Measurements from ENCODE around the gene MCF2L2. TPM values are rescaled to one million over a fixed set of nuclear protein-coding genes. Genes with fewer than 3 reads are reported as not detected.
"Not testable (repeated sequence)": the region's sequence is repeated elsewhere in the genome, so short reads cannot be mapped to it uniquely, and the experiment has no call there.

Gene MCF2L2
- total and polyA plus RNA-seq, 2 donors (not counting 1 experiment from before 2014, with no cell fraction given) = 0.03 to 1.6 TPM

DNA sequence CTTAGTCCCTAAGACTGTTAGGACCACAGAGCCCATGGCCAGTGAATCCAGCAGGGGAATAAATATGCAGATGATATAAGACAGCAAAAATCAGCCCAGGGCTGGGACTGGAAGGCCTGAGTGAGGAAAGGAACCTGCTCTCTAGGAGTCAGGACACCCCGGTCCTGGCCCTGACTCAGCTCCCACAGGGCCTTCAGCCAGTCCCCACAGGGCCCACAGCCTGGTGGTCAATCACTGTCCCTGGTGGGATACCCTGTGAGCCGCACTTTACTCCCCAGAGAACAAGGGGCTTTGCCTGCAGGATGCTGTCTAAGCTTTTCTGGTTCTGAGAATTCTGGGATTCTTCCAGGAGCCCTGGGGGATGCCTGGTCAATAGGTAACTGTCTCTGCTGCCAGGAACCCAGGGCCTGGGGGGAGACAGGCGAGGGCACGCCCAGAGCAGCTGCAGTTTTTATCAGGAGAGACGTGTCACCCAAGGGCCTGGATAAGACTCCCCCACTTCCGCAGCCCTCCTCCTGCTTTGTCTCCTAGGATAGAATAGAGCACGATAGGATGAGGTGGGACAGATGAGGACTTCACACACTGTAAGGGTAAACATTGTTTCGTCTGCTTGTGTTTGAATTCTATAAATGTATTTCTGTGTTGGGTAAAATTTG lies 49.5 kb upstream of the MCF2L2 start:
- CTCF ChIA-PET = interaction anchor here (0.6 to 2.7 kb wide), 3 partner anchors 8 to 82 kb away, joined by 3 to 19 read pairs (median 3); no protein-coding TSS in a partner anchor
- no peaks in the 10 kb centered on the region for H3K27me3 ChIP-seq (replicated peaks in 1 of 4; ENCODE audit: control extremely low read depth in 1 of 4, control insufficient read depth in 3 of 4, insufficient read depth in 4 of 4, low read length in 3 of 4)
- no peaks in the 10 kb centered on the region for H3K79me2 ChIP-seq (ENCODE audit: control insufficient read depth, insufficient read depth, low read length)
- POLR2A ChIA-PET = no interaction called here
- DNase-seq (no peak), ATAC-seq (ENCODE audit: low read depth) (no peak)
- no peak overlapping the region for H3K4me3 ChIP-seq (ENCODE audit: control extremely low read depth in 1 of 5, extremely low read depth in 1 of 5, insufficient read depth in 1 of 5, low read depth in 2 of 5, low read length in 4 of 5)
- no peaks in the 10 kb centered on the region for H3K27me3 Mint-ChIP-seq
- H2AFZ ChIP-seq (ENCODE audit: insufficient read depth, low read depth, low read length, poor library complexity, severe bottlenecking) = no peak overlapping the region
- peaks cover 3% of the 10 kb centered on the region for H3K4me1 Mint-ChIP-seq
- H3K27ac ChIP-seq (ENCODE audit: low read length in 2 of 2) = no peak overlapping the region
- H3K9me3 Mint-ChIP-seq (ENCODE audit: insufficient read depth) = no peaks in the 10 kb centered on the region
- no peaks in the 10 kb centered on the region for H4K20me1 ChIP-seq (ENCODE audit: control insufficient read depth, insufficient read depth, low read length, poor library complexity, severe bottlenecking)
- peaks cover 0 to 5% of the 10 kb centered on the region in 2 donors for H3K4me1 ChIP-seq (ENCODE audit: control insufficient read depth in 2 of 2, insufficient read depth in 2 of 2, low read length in 2 of 2)
- TF ChIP-seq EZH2 (IDR thresholded peaks at IDR 0.05; ENCODE audit: borderline replicate concordance, insufficient read depth, low read depth, low read length, poor library complexity, severe bottlenecking) (no peak), CTCF (IDR thresholded peaks at IDR 0.05) (no peak)
- H3K4me2 ChIP-seq (replicated peaks; ENCODE audit: low read depth, low read length, poor library complexity, severe bottlenecking) = no peak overlapping the region
- 88% methylated on average over 5 of the region's 8 CpGs for WGBS (ENCODE audit: insufficient coverage)
- no peak overlapping the region for H3K27ac Mint-ChIP-seq
- H3K9ac ChIP-seq (ENCODE audit: low read length) = no peak overlapping the region
- no peak overlapping the region for H3K4me3 Mint-ChIP-seq
- no peaks in the 10 kb centered on the region for H3K36me3 ChIP-seq (replicated peaks in 1 of 2; ENCODE audit: control extremely low read depth in 1 of 2, control insufficient read depth in 1 of 2, extremely low read depth in 1 of 2, insufficient read depth in 2 of 2, low read length in 1 of 2)
- no peaks in the 10 kb centered on the region for H3K9me3 ChIP-seq (ENCODE audit: control extremely low read depth in 1 of 3, control insufficient read depth in 2 of 3, insufficient read depth in 1 of 3, low read length in 2 of 3)
- intact Hi-C loops (cut with micrococcal nuclease) = no loop called here

DNA sequence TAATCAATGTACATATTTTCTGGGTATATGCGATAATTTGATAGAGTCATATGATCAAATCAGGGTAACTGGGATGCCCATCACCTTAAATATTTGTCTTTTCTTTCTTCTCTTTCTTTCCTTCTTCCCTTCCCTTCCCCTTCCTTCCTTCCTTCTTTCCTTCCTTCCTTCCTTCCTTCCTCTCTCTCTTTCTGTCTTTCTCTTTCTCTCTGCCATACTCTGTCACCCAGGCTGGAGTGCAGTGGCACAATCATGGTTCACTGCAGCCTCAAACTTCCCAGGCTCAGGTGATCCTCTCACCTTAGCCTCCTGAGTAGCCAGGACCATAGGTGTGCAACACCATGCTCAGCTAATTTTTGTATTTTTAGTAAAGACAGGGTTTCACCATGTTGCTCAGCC lies 47.3 kb upstream of the MCF2L2 start:
- H3K4me3 ChIP-seq (ENCODE audit: control extremely low read depth in 1 of 5, extremely low read depth in 1 of 5, insufficient read depth in 1 of 5, low read depth in 2 of 5, low read length in 4 of 5); H3K9me3 ChIP-seq (ENCODE audit: control extremely low read depth in 1 of 3, control insufficient read depth in 2 of 3, insufficient read depth in 1 of 3, low read length in 2 of 3); H3K27me3 Mint-ChIP-seq; H3K4me1 ChIP-seq (ENCODE audit: control insufficient read depth in 2 of 2, insufficient read depth in 2 of 2, low read length in 2 of 2); H3K27ac ChIP-seq (ENCODE audit: low read length in 2 of 2); POLR2A ChIA-PET; H3K27ac Mint-ChIP-seq; H3K36me3 ChIP-seq (replicated peaks in 1 of 2; ENCODE audit: control extremely low read depth in 1 of 2, control insufficient read depth in 1 of 2, extremely low read depth in 1 of 2, insufficient read depth in 2 of 2, low read length in 1 of 2); H3K4me2 ChIP-seq (replicated peaks; ENCODE audit: low read depth, low read length, poor library complexity, severe bottlenecking); H3K27me3 ChIP-seq (replicated peaks in 1 of 4; ENCODE audit: control extremely low read depth in 1 of 4, control insufficient read depth in 3 of 4, insufficient read depth in 4 of 4, low read length in 3 of 4); H3K9me3 Mint-ChIP-seq (ENCODE audit: insufficient read depth); H2AFZ ChIP-seq (ENCODE audit: insufficient read depth, low read depth, low read length, poor library complexity, severe bottlenecking); H3K4me1 Mint-ChIP-seq; H3K9ac ChIP-seq (ENCODE audit: low read length); H3K4me3 Mint-ChIP-seq; intact Hi-C loops (cut with micrococcal nuclease); H3K79me2 ChIP-seq (ENCODE audit: control insufficient read depth, insufficient read depth, low read length); ATAC-seq (ENCODE audit: low read depth); DNase-seq; H4K20me1 ChIP-seq (ENCODE audit: control insufficient read depth, insufficient read depth, low read length, poor library complexity, severe bottlenecking): not testable (repeated sequence)
- CTCF ChIA-PET = interaction anchor here (0.8 to 2.6 kb wide), 4 partner anchors 12 to 291 kb away, joined by 4 to 14 read pairs (median 6); no protein-coding TSS in a partner anchor
- WGBS (ENCODE audit: insufficient coverage) = no CpG with 5 or more reads among the region's 1 CpG

Data from B cell (primary cell).